HepG2 (cell line): ENCODE data around the gene KAZN. TPM values are rescaled to one million over a fixed set of nuclear protein-coding genes. Genes with fewer than 3 reads are reported as not detected.

ENCODE experiments used
- ATAC-seq: fragments of 200-7000 bp; cut with Tn5 transposase; 3 replicates; pipeline ENCODE4 v1.9.1; 2020; ENCODE audit warnings: mild to moderate bottlenecking, moderate library complexity
- BruUV-seq: library from RNA; stranded (reverse); fragments of 400-500 nt; replicated peaks from 2 replicates; lab custom pipeline; 2021; lab: Mats Ljungman, UMichigan
- CTCF ChIA-PET: fragments of 300-600 bp; formaldehyde crosslinking; extraction: SDS; loops from one replicate; lab custom pipeline; 2021; ENCODE audit warnings: low total read pairs, inconsistent platforms, low intra/inter-chr PET ratio; lab: Yijun Ruan, JAX
- POLR2A ChIA-PET: fragments of 350-600 bp; sonication (Branson Sonifier 250); formaldehyde crosslinking; loops from one replicate; lab custom pipeline; 2020; ENCODE audit warnings: antibody characterized with exemption, inconsistent platforms; lab: Yijun Ruan, JAX
- DNase-seq: peaks from one replicate; pipeline ENCODE4 v3.0.0-alpha.2; 2015; ENCODE audit warnings: low spot score
- FAIRE-seq: peaks from 3 replicates; lab custom pipeline; 2011; peaks lifted over from hg19 to GRCh38; lab: Jason Lieb, UNC
- H2AFZ ChIP-seq: one replicate; pipeline ENCODE4 v1.6.1; 2011; ENCODE audit warnings: low read length, inconsistent platforms
- H3K27ac ChIP-seq: fragments of 300-600 bp; 3 replicates; pipeline ENCODE4 v1.8.0; 2011; ENCODE audit warnings: mixed run types, mild to moderate bottlenecking, mixed read lengths, low read length, inconsistent platforms; ENCODE audit not compliant: insufficient read depth; ENCODE audit errors: extremely low read length
- H3K27me3 ChIP-seq, 2 experiments: fragments of 200-600 bp in 1 of 2; 2 replicates in 1 of 2; 3 replicates in 1 of 2; pipeline versions ENCODE4 v1.6.0 to v1.8.0; 2011; ENCODE audit warnings: low read length in 2 of 2, mild to moderate bottlenecking in 2 of 2, moderate library complexity in 2 of 2, inconsistent platforms in 1 of 2; ENCODE audit not compliant: insufficient read depth in 2 of 2, control insufficient read depth in 1 of 2
- H3K36me3 ChIP-seq, 2 experiments: fragments of 200-600 bp in 1 of 2; replicated peaks in 1 of 2; 2 replicates in 1 of 2; 3 replicates in 1 of 2; pipeline versions ENCODE4 v1.5.1 to v1.8.0; 2011; ENCODE audit warnings: low read length in 2 of 2, inconsistent platforms in 1 of 2; ENCODE audit not compliant: insufficient read depth in 2 of 2, control insufficient read depth in 1 of 2
- H3K4me1 ChIP-seq: 2 replicates; pipeline ENCODE4 v1.5.1; 2012; ENCODE audit warnings: low read length, inconsistent platforms; ENCODE audit not compliant: insufficient read depth
- H3K4me2 ChIP-seq: 2 replicates; pipeline ENCODE4 v1.6.0; 2011; ENCODE audit warnings: low read depth, low read length, inconsistent platforms
- H3K4me3 ChIP-seq, 3 experiments: fragments of 200-600 bp in 1 of 3; sonication (generic), shearing (Covaris generic) in 1 of 3; replicated peaks in 1 of 3; 2 replicates each; pipeline ENCODE4 v1.5.1; 2011 to 2016; ENCODE audit warnings: low read length in 3 of 3, inconsistent platforms in 2 of 3, low read depth in 2 of 3, mild to moderate bottlenecking in 2 of 3, control low read depth in 1 of 3, mixed read lengths in 1 of 3; ENCODE audit not compliant: insufficient read depth in 1 of 3
- H3K79me2 ChIP-seq: one replicate; pipeline ENCODE4 v1.6.1; 2011; ENCODE audit warnings: low read length, inconsistent platforms; ENCODE audit not compliant: insufficient read depth
- H3K9ac ChIP-seq: 2 replicates; pipeline ENCODE4 v1.6.0; 2011; ENCODE audit warnings: mild to moderate bottlenecking, low read depth, low read length, inconsistent platforms; ENCODE audit not compliant: insufficient read depth
- H3K9me3 ChIP-seq: 2 replicates; pipeline ENCODE4 v1.5.1; 2012; ENCODE audit warnings: mild to moderate bottlenecking, low read length
- H4K20me1 ChIP-seq: 2 replicates; pipeline ENCODE4 v1.6.0; 2011; ENCODE audit warnings: inconsistent platforms, mild to moderate bottlenecking, low read length, moderate library complexity; ENCODE audit not compliant: insufficient read depth
- ARID2 ChIP-seq: sonication (generic); formaldehyde crosslinking; IDR thresholded peaks from 2 replicates; pipeline ENCODE4 v1.8.1; 2022; ENCODE audit warnings: mild to moderate bottlenecking, missing genetic modification reagents, borderline replicate concordance
- ATAD3A ChIP-seq: sonication (generic); formaldehyde crosslinking; IDR thresholded peaks from 2 replicates; pipeline ENCODE4 v1.4.0; 2020; ENCODE audit warnings: missing genetic modification reagents
- CBX1 ChIP-seq: IDR thresholded peaks from one replicate; pipeline ENCODE4 v1.6.1; 2016; ENCODE audit warnings: antibody characterized with exemption, low read depth
- CHD4 ChIP-seq: fragments of 200-600 bp; sonication (generic); IDR thresholded peaks from 2 replicates; pipeline ENCODE4 v1.7.0; 2017; ENCODE audit warnings: mild to moderate bottlenecking, low read length, borderline replicate concordance
- ETV5 ChIP-seq: IDR thresholded peaks from 2 replicates; pipeline ENCODE4 v1.6.1; 2018; ENCODE audit warnings: missing biosample characterization, missing genetic modification reagents, inconsistent platforms, borderline replicate concordance
- GABPB1 ChIP-seq: IDR thresholded peaks from 2 replicates; pipeline ENCODE4 v1.6.1; 2016; ENCODE audit warnings: mild to moderate bottlenecking, missing genetic modification reagents, moderate library complexity, missing compliant biosample characterization
- IKZF4 ChIP-seq: sonication (generic); formaldehyde crosslinking; IDR thresholded peaks from 2 replicates; pipeline ENCODE4 v1.5.1; 2020; ENCODE audit warnings: borderline replicate concordance, mild to moderate bottlenecking, low read depth, missing genetic modification reagents; ENCODE audit errors: not compliant biosample characterization
- TOE1 ChIP-seq: sonication (generic); formaldehyde crosslinking; IDR thresholded peaks from 2 replicates; pipeline ENCODE4 v1.4.0; 2020; ENCODE audit warnings: mild to moderate bottlenecking, missing genetic modification reagents
- ZEB1 ChIP-seq: IDR thresholded peaks from 2 replicates; pipeline ENCODE4 v1.6.1; 2012; ENCODE audit warnings: mild to moderate bottlenecking, low read depth, inconsistent platforms; ENCODE audit not compliant: insufficient replicate concordance
- WGBS: methylation state at CpG from one replicate; pipeline ENCODE4 v1.1.6; 2017; ENCODE audit warnings: low lambda C conversion rate; 5-methylcytosine and 5-hydroxymethylcytosine counted together
- in situ Hi-C: cut with HindIII; loops from 2 replicates; pipeline ENCODE4 v1.10.0; 2017; ENCODE audit warnings: low pct_unique_long_range_greater_than_20kb; ENCODE audit not compliant: extremely low pct_ligation_motif_present
- intact Hi-C: fragments of 100-400 bp; cut with micrococcal nuclease; formaldehyde crosslinking; loops from one replicate; pipeline ENCODE4 v1.10.0; 2022; ENCODE audit not compliant: unreplicated experiment
- polyA plus RNA-seq, 8 experiments: library from polyadenylated mRNA; depleted of rRNA in 3 of 8; stranded (reverse) in 7 of 8; unstranded in 1 of 8; fragments of >200 nt; fragmentation: Illumina TruSeq in 4 of 8; extraction: Trizol in 4 of 8; gene quantifications; 2 replicates each; pipeline versions ENCODE4 v1.2.1 to v1.2.3, GENCODE V29; 2011 to 2016; ENCODE audit warnings: low read depth in 4 of 8, missing spikeins in 1 of 8, mixed read lengths in 1 of 8; ENCODE audit not compliant: insufficient read depth in 1 of 8
- total RNA-seq, 5 experiments: library from RNA; depleted of rRNA; stranded (reverse); fragments of >200 nt; fragmentation: Illumina TruSeq; extraction: Trizol; gene quantifications; 2 replicates each; pipeline ENCODE4 v1.2.3, GENCODE V29; 2016; ENCODE audit warnings: low read depth in 1 of 5
- TF ChIP-seq, protein P1 (sequence below): sonication (generic); formaldehyde crosslinking; IDR thresholded peaks from 2 replicates; pipeline ENCODE4 v1.4.0; 2020; ENCODE audit warnings: mild to moderate bottlenecking, missing genetic modification reagents, borderline replicate concordance
- TF ChIP-seq, protein P2 (sequence below): sonication (generic); formaldehyde crosslinking; IDR thresholded peaks from 2 replicates; pipeline ENCODE4 v1.5.1; 2020; ENCODE audit warnings: mild to moderate bottlenecking, moderate library complexity, missing genetic modification reagents
- TF ChIP-seq, protein P3 (sequence below), 2 experiments: sonication (generic) in 1 of 2; formaldehyde crosslinking in 1 of 2; IDR thresholded peaks; 2 replicates each; pipeline versions ENCODE4 v1.6.1 to v1.9.0; 2014 to 2022; ENCODE audit warnings: antibody characterized with exemption in 1 of 2, borderline replicate concordance in 1 of 2, inconsistent platforms in 1 of 2, low read depth in 1 of 2, missing genetic modification reagents in 1 of 2

KAZN gene
- total and polyA plus RNA-seq, 2 of the 13 experiments (the other 11 are each of a cell fraction or from before 2014, with no cell fraction given): 10.4 to 13.5 TPM

DNA sequence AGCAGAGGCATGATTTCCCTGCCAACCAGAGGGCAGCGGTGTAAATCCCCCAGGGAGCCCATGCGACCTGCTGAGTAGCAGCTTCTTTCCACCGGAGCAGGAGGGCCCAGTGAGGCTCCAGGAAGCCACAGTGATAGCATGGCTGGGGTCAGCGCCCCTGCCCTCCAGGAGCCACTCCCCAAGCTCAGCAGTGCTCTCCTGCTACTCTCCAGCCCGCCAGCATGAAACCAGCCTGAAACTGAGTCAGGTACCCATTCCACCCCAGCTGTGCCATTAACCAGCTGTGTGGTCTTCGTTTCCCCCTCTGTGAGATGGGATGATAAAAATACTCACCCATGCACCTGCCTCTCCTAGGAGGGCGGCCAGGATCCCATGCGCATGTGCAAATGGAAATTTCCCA, 431.3 kb downstream of the KAZN start:
- no peak overlapping the region for H3K4me3 ChIP-seq
- DNase-seq: no peak
- no peak overlapping the region for H3K4me2 ChIP-seq
- in situ Hi-C loops: loop anchor here (25.0 kb wide), 3 partner anchors 117 to 1067 kb away; no protein-coding TSS in a partner anchor
- ChIA-PET CTCF (no interaction called here), POLR2A (no interaction called here)
- H3K27me3 ChIP-seq: no peaks in the 10 kb centered on the region
- ATAC-seq: no peak
- peaks cover 4% of the 10 kb centered on the region; the same call in 1 of the 2 replicates for H4K20me1 ChIP-seq
- BruUV-seq: no TSS peak
- peaks cover 3% of the 10 kb centered on the region for H3K79me2 ChIP-seq
- H3K9ac ChIP-seq: no peak overlapping the region
- peaks cover 34% of the 10 kb centered on the region for H3K4me1 ChIP-seq
- intact Hi-C loops: no loop called here
- H3K27ac ChIP-seq: no peak overlapping the region
- H3K36me3 ChIP-seq: peaks cover 4 to 10% of the 10 kb centered on the region in 2 experiments; a peak in 4 of 5 replicates
- 100% methylated on average over 3 of the region's 8 CpGs for WGBS
- no peak for FAIRE-seq
- no peaks in the 10 kb centered on the region for H3K9me3 ChIP-seq
- H2AFZ ChIP-seq: no peak overlapping the region
- TF ChIP-seq, protein P1, sequence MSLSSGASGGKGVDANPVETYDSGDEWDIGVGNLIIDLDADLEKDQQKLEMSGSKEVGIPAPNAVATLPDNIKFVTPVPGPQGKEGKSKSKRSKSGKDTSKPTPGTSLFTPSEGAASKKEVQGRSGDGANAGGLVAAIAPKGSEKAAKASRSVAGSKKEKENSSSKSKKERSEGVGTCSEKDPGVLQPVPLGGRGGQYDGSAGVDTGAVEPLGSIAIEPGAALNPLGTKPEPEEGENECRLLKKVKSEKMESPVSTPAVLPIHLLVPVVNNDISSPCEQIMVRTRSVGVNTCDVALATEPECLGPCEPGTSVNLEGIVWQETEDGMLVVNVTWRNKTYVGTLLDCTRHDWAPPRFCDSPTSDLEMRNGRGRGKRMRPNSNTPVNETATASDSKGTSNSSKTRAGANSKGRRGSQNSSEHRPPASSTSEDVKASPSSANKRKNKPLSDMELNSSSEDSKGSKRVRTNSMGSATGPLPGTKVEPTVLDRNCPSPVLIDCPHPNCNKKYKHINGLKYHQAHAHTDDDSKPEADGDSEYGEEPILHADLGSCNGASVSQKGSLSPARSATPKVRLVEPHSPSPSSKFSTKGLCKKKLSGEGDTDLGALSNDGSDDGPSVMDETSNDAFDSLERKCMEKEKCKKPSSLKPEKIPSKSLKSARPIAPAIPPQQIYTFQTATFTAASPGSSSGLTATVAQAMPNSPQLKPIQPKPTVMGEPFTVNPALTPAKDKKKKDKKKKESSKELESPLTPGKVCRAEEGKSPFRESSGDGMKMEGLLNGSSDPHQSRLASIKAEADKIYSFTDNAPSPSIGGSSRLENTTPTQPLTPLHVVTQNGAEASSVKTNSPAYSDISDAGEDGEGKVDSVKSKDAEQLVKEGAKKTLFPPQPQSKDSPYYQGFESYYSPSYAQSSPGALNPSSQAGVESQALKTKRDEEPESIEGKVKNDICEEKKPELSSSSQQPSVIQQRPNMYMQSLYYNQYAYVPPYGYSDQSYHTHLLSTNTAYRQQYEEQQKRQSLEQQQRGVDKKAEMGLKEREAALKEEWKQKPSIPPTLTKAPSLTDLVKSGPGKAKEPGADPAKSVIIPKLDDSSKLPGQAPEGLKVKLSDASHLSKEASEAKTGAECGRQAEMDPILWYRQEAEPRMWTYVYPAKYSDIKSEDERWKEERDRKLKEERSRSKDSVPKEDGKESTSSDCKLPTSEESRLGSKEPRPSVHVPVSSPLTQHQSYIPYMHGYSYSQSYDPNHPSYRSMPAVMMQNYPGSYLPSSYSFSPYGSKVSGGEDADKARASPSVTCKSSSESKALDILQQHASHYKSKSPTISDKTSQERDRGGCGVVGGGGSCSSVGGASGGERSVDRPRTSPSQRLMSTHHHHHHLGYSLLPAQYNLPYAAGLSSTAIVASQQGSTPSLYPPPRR: no peak
- TF ChIP-seq, protein P2, sequence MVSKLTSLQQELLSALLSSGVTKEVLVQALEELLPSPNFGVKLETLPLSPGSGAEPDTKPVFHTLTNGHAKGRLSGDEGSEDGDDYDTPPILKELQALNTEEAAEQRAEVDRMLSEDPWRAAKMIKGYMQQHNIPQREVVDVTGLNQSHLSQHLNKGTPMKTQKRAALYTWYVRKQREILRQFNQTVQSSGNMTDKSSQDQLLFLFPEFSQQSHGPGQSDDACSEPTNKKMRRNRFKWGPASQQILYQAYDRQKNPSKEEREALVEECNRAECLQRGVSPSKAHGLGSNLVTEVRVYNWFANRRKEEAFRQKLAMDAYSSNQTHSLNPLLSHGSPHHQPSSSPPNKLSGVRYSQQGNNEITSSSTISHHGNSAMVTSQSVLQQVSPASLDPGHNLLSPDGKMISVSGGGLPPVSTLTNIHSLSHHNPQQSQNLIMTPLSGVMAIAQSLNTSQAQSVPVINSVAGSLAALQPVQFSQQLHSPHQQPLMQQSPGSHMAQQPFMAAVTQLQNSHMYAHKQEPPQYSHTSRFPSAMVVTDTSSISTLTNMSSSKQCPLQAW (CRISPR knock-in tag): no peak
- TF ChIP-seq CBX1 (no peak), ZEB1 (no peak), ARID2 (no peak), IKZF4 (CRISPR knock-in tag) (no peak), ATAD3A (CRISPR knock-in tag) (no peak), CHD4 (no peak), ETV5 (CRISPR knock-in tag) (no peak), GABPB1 (CRISPR knock-in tag) (no peak), TOE1 (CRISPR knock-in tag) (no peak)
- TF ChIP-seq, protein P3, sequence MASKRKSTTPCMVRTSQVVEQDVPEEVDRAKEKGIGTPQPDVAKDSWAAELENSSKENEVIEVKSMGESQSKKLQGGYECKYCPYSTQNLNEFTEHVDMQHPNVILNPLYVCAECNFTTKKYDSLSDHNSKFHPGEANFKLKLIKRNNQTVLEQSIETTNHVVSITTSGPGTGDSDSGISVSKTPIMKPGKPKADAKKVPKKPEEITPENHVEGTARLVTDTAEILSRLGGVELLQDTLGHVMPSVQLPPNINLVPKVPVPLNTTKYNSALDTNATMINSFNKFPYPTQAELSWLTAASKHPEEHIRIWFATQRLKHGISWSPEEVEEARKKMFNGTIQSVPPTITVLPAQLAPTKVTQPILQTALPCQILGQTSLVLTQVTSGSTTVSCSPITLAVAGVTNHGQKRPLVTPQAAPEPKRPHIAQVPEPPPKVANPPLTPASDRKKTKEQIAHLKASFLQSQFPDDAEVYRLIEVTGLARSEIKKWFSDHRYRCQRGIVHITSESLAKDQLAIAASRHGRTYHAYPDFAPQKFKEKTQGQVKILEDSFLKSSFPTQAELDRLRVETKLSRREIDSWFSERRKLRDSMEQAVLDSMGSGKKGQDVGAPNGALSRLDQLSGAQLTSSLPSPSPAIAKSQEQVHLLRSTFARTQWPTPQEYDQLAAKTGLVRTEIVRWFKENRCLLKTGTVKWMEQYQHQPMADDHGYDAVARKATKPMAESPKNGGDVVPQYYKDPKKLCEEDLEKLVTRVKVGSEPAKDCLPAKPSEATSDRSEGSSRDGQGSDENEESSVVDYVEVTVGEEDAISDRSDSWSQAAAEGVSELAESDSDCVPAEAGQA (IDR thresholded peaks at IDR 0.05; ENCODE audit: low read depth): no peak
- TF ChIP-seq, protein P3 (CRISPR knock-in tag; IDR thresholded peaks at IDR 0.05; ENCODE audit: borderline replicate concordance): no peak
